ELF-1 (cell line): ENCODE measurements around the gene HIPK2.
"Not testable (repeated sequence)": the region's sequence is repeated elsewhere in the genome, so short reads cannot be mapped to it uniquely, and the experiment has no call there.

Experiments
- DNase-seq: peaks from one replicate; pipeline ENCODE4 v3.0.0-alpha.2; 2016; ENCODE audit warnings: low read depth, low spot score

The HIPK2 gene

GRCh38 chr7:139674341-139674740 lies 103.5 kb downstream of the HIPK2 start:
- no peak for DNase-seq

- DNase-seq: no peak
Observed at GRCh38 chr7:139673762-139674161, 104.0 kb downstream of the HIPK2 start.

- peak; percentile 67 for DNase-seq
Observed at GRCh38 chr7:139673230-139673629, 104.6 kb downstream of the HIPK2 start.

GRCh38 chr7:139671967-139672366 lies 105.8 kb downstream of the HIPK2 start:
- DNase-seq: no peak

- DNase-seq: not testable (repeated sequence)
Observed at GRCh38 chr7:139670662-139671061, 107.1 kb downstream of the HIPK2 start.

GRCh38 chr7:139669106-139670061 lies 108.4 kb downstream of the HIPK2 start:
- DNase-seq: no peak

GRCh38 chr7:139667377-139667776 lies 110.4 kb downstream of the HIPK2 start:
- DNase-seq: no peak

GRCh38 chr7:139666501-139666900 lies 111.3 kb downstream of the HIPK2 start:
- no peak for DNase-seq

GRCh38 chr7:139664434-139664833 lies 113.4 kb downstream of the HIPK2 start:
- DNase-seq: no peak

- no peak for DNase-seq
Observed at GRCh38 chr7:139663608-139664177, 114.1 kb downstream of the HIPK2 start.

- no peak for DNase-seq
Observed at GRCh38 chr7:139661903-139662302, 115.9 kb downstream of the HIPK2 start.

GRCh38 chr7:139661043-139661440 lies 116.8 kb downstream of the HIPK2 start:
- no peak for DNase-seq

GRCh38 chr7:139660317-139661042 lies 117.3 kb downstream of the HIPK2 start:
- peak; percentile 57 for DNase-seq

GRCh38 chr7:139659922-139660316 lies 117.9 kb downstream of the HIPK2 start:
- no peak for DNase-seq

- DNase-seq: no peak
Observed at GRCh38 chr7:139658908-139659675, 118.7 kb downstream of the HIPK2 start.

- DNase-seq: no peak
Observed at GRCh38 chr7:139658296-139658695, 119.5 kb downstream of the HIPK2 start.

- no peak for DNase-seq
Observed at GRCh38 chr7:139657725-139658124, 120.1 kb downstream of the HIPK2 start.

- no peak for DNase-seq
Observed at GRCh38 chr7:139656387-139656786, 121.4 kb downstream of the HIPK2 start.

GRCh38 chr7:139655305-139655704 lies 122.5 kb downstream of the HIPK2 start:
- DNase-seq: no peak

- DNase-seq: no peak
Observed at GRCh38 chr7:139654276-139655181, 123.3 kb downstream of the HIPK2 start.

GRCh38 chr7:139651914-139652313 lies 125.9 kb downstream of the HIPK2 start:
- DNase-seq: no peak
